ENCODE measurements around the gene CDK9. TPM values are rescaled to one million over a fixed set of nuclear protein-coding genes. Genes with fewer than 3 reads are reported as not detected.

The CDK9 gene
- polyA plus RNA-seq, 3 donors = 24.9 to 139 (median 26.4) TPM

- H3K27me3 ChIP-seq (ENCODE audit: control insufficient read depth in 2 of 2, insufficient read depth in 2 of 2, low read length in 2 of 2) = no peaks in the 10 kb centered on the region
- Mint-ChIP-seq H3K27me3 (ENCODE audit: low read depth in 3 of 3) (peaks cover 0 to 9% (median 0%) of the 10 kb centered on the region in 3 donors), H3K9me3 (peaks cover 0 to 6% (median 0%) of the 10 kb centered on the region in 7 donors), H3K4me3 (no peak overlapping the region), H3K4me1 (peaks cover 68% of the 10 kb centered on the region), H3K36me3 (peaks cover 0 to 13% of the 10 kb centered on the region in 2 donors), H3K27ac (peak overlapping the region; percentile 93 to 99 (median 98))
- no peak overlapping the region for H2AFZ ChIP-seq (ENCODE audit: insufficient read depth, low read depth, low read length, poor library complexity, severe bottlenecking)
- H3K79me2 ChIP-seq (ENCODE audit: insufficient read depth, low read length) = peaks cover 65% of the 10 kb centered on the region
- H3K9ac ChIP-seq (ENCODE audit: insufficient read depth, low read length, poor library complexity, severe bottlenecking) = no peak overlapping the region
- H3K36me3 ChIP-seq (replicated peaks in 1 of 2; ENCODE audit: control insufficient read depth in 1 of 2, insufficient read depth in 2 of 2, low read length in 2 of 2) = no peaks in the 10 kb centered on the region
- no peak overlapping the region for H3K4me2 ChIP-seq (replicated peaks; ENCODE audit: extremely low read depth, low read length, poor library complexity, severe bottlenecking)
- DNase-seq = peak in 2 of 3 donors; percentile 52 to 59
- H3K9me3 ChIP-seq (replicated peaks in 1 of 2; ENCODE audit: control insufficient read depth in 1 of 2, insufficient read depth in 1 of 2, low read length in 2 of 2) = no peaks in the 10 kb centered on the region
- 76% methylated on average over 3 of the region's 4 CpGs for WGBS (ENCODE audit: insufficient coverage)
- peaks cover 16% of the 10 kb centered on the region for H4K20me1 ChIP-seq (ENCODE audit: insufficient read depth, low read length)
- H3K4me3 ChIP-seq (replicated peaks in 1 of 3; ENCODE audit: low read depth in 2 of 3, low read length in 3 of 3) = peak overlapping the region in 1 of 3 experiments; percentile 7
- peak overlapping the region; percentile 96 to 98 for H3K27ac ChIP-seq (ENCODE audit: low read depth in 1 of 2, low read length in 2 of 2)
- TF ChIP-seq CTCF (IDR thresholded peaks at IDR 0.05) = no peak
- intact Hi-C loops (cut with micrococcal nuclease) = loop anchor here in 1 of 2 donors (2.0 to 5.0 kb wide), 3 partner anchors 47 to 210 kb away; partner anchors contain the start of gene TOR2A
- peaks cover 72 to 77% of the 10 kb centered on the region in 2 donors for H3K4me1 ChIP-seq (ENCODE audit: control insufficient read depth in 1 of 2, insufficient read depth in 2 of 2, low read length in 2 of 2)
These were observed 4.0 kb upstream of the CDK9 start for GRCh38 chr9:127781806-127782205.

- Histone ChIP-seq H3K36me3 (replicated peaks in 1 of 2; ENCODE audit: control insufficient read depth in 1 of 2, insufficient read depth in 2 of 2, low read length in 2 of 2) (peaks cover 12 to 14% of the 10 kb centered on the region in 2 donors), H3K4me2 (replicated peaks; ENCODE audit: extremely low read depth, low read length, poor library complexity, severe bottlenecking) (peak overlapping the region; percentile 97), H3K27ac (ENCODE audit: low read depth in 1 of 2, low read length in 2 of 2) (peak overlapping the region; percentile 96 to 97), H3K27me3 (ENCODE audit: control insufficient read depth in 2 of 2, insufficient read depth in 2 of 2, low read length in 2 of 2) (no peaks in the 10 kb centered on the region), H3K4me3 (replicated peaks in 1 of 3; ENCODE audit: low read depth in 2 of 3, low read length in 3 of 3) (peak overlapping the region in 1 of 3 experiments; percentile 72), H3K4me1 (ENCODE audit: control insufficient read depth in 1 of 2, insufficient read depth in 2 of 2, low read length in 2 of 2) (peaks cover 78 to 82% of the 10 kb centered on the region in 2 donors), H3K9ac (ENCODE audit: insufficient read depth, low read length, poor library complexity, severe bottlenecking) (peak overlapping the region; percentile 71), H3K9me3 (replicated peaks in 1 of 2; ENCODE audit: control insufficient read depth in 1 of 2, insufficient read depth in 1 of 2, low read length in 2 of 2) (no peaks in the 10 kb centered on the region), H4K20me1 (ENCODE audit: insufficient read depth, low read length) (peaks cover 24% of the 10 kb centered on the region), H2AFZ (ENCODE audit: insufficient read depth, low read depth, low read length, poor library complexity, severe bottlenecking) (peak overlapping the region; percentile 28), H3K79me2 (ENCODE audit: insufficient read depth, low read length) (peaks cover 65% of the 10 kb centered on the region)
- peak; percentile 93 to 95 (median 94) for DNase-seq
- H3K4me1 Mint-ChIP-seq = peaks cover 73% of the 10 kb centered on the region
- H3K4me3 Mint-ChIP-seq = peak overlapping the region; percentile 64 to 72
- no peak for TF ChIP-seq CTCF (IDR thresholded peaks at IDR 0.05)
- H3K9me3 Mint-ChIP-seq = peaks cover 0 to 6% (median 0%) of the 10 kb centered on the region in 7 donors
- peaks cover 0 to 9% (median 0%) of the 10 kb centered on the region in 3 donors for H3K27me3 Mint-ChIP-seq (ENCODE audit: low read depth in 3 of 3)
- H3K36me3 Mint-ChIP-seq = peaks cover 12 to 26% of the 10 kb centered on the region in 2 donors
- intact Hi-C loops (cut with micrococcal nuclease) = loop anchor here (1.0 to 5.0 kb wide), 4 partner anchors 12 to 211 kb away; partner anchors contain the start of gene TOR2A (in 1 of the 2)
- peak overlapping the region; percentile 93 to 99 (median 98) for H3K27ac Mint-ChIP-seq
- WGBS (ENCODE audit: insufficient coverage) = 0% methylated on average over 11 of the region's 20 CpGs
These were observed 2.5 kb upstream of the CDK9 start for GRCh38 chr9:127783111-127784008.
